IPS DF 6.9 (cell line): Measurements from ENCODE around the gene CEACAM1.
"Not testable (repeated sequence)": the region's sequence is repeated elsewhere in the genome, so short reads cannot be mapped to it uniquely, and the experiment has no call there.

Experiments
- DNase-seq: peaks from one replicate; pipeline ENCODE4 v3.0.0-alpha.2; 2013; ENCODE audit warnings: low read depth, low spot score
- H3K27ac ChIP-seq: one replicate; pipeline ENCODE4 v1.5.1; 2013; ENCODE audit warnings: low read length, control low read depth
- H3K27me3 ChIP-seq: 2 replicates; pipeline ENCODE4 v1.6.1; 2013; ENCODE audit warnings: mild to moderate bottlenecking, low read length; ENCODE audit not compliant: control insufficient read depth, insufficient read depth
- H3K36me3 ChIP-seq: 2 replicates; pipeline ENCODE4 v1.6.1; 2013; ENCODE audit warnings: low read length; ENCODE audit not compliant: control insufficient read depth, insufficient read depth
- H3K4me1 ChIP-seq: 2 replicates; pipeline ENCODE4 v1.6.1; 2013; ENCODE audit warnings: low read length; ENCODE audit not compliant: control insufficient read depth, insufficient read depth
- H3K4me3 ChIP-seq: 2 replicates; pipeline ENCODE4 v1.5.1; 2013; ENCODE audit warnings: mild to moderate bottlenecking, low read length
- H3K9me3 ChIP-seq: 2 replicates; pipeline ENCODE4 v1.6.1; 2013; ENCODE audit warnings: low read length, inconsistent platforms; ENCODE audit not compliant: control insufficient read depth, insufficient read depth
- WGBS: extraction: QIAGEN DNeasy Blood & Tissue Kit; methylation state at CpG from one replicate; pipeline ENCODE4 v1.1.7; 2013; ENCODE audit warnings: mixed read lengths, missing lambda C conversion rate; ENCODE audit not compliant: insufficient read length, insufficient coverage; 5-methylcytosine and 5-hydroxymethylcytosine counted together

CEACAM1 gene

GRCh38 chr19:42560731-42561130, 32.5 kb upstream of the CEACAM1 start:
- H3K4me1 ChIP-seq = 0 out of 2 replicates have a peak, but pooled peaks cover 3% of the 10 kb centered on the region
- no peak overlapping the region for H3K27ac ChIP-seq
- no peaks in the 10 kb centered on the region for H3K27me3 ChIP-seq
- no peaks in the 10 kb centered on the region for H3K9me3 ChIP-seq
- DNase-seq = no peak
- no peak overlapping the region for H3K4me3 ChIP-seq
- no CpG with 5 or more reads among the region's 4 CpGs for WGBS
- no peaks in the 10 kb centered on the region for H3K36me3 ChIP-seq

- Histone ChIP-seq H3K9me3 (no peaks in the 10 kb centered on the region), H3K4me1 (peaks cover 6% of the 10 kb centered on the region; the same call in 1 of the 2 replicates), H3K27ac (no peak overlapping the region), H3K27me3 (no peaks in the 10 kb centered on the region), H3K36me3 (no peaks in the 10 kb centered on the region), H3K4me3 (no peak overlapping the region)
- DNase-seq = no peak
- WGBS = no CpG with 5 or more reads among the region's 7 CpGs
Observed at GRCh38 chr19:42558450-42559150, 30.3 kb upstream of the CEACAM1 start.

GRCh38 chr19:42557386-42557871, 29.1 kb upstream of the CEACAM1 start:
- H3K27me3 ChIP-seq, H3K36me3 ChIP-seq, H3K9me3 ChIP-seq, H3K4me1 ChIP-seq, H3K27ac ChIP-seq, DNase-seq, H3K4me3 ChIP-seq: not testable (repeated sequence)
- no CpG with 5 or more reads among the region's 10 CpGs for WGBS

DNA sequence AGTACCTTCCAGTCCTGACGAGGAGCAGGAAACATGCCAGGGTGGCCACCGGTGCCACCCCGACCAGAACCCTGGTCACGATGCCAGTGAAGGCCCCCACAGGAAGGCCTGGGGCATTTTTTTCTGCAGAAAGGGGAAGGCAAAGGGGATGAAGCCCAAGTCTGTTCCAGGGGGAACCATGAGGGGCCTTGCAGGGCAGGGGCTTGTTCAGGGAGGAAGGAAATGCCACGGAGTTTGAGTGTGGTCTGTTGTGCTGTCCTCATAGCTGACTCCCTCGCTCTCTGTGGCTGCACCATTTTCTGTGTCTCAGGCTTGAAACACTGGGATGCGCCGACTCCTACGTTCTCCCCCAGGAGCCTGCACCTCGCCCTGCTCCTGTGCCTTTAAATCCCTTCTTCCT, 27.5 kb upstream of the CEACAM1 start:
- no peak overlapping the region for H3K27ac ChIP-seq
- H3K4me1 ChIP-seq = peaks cover 6% of the 10 kb centered on the region; the same call in 1 of the 2 replicates
- no peak for DNase-seq
- H3K4me3 ChIP-seq = no peak overlapping the region
- no CpG with 5 or more reads among the region's 10 CpGs for WGBS
- H3K9me3 ChIP-seq = no peaks in the 10 kb centered on the region
- no peaks in the 10 kb centered on the region for H3K27me3 ChIP-seq
- no peaks in the 10 kb centered on the region for H3K36me3 ChIP-seq

DNA sequence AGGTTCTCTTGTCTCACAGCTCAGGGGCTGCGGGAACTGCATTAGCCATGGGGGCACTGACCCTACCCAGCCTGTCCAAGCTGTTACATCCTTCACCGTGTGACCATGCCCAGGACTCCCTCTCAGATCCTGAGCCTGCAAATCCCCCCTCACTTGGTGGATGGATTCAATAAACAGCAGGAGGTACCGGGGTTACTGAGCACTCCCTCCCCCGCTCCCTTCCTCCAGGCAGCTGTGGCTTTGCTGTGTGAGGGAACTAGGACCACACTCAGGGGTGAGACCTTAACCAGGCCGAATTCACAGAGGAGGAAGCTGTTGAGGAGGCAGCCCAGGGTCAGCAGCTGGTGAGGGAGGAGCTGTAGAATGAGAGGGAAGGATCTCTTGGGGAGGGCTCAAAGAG, 27.0 kb upstream of the CEACAM1 start:
- Histone ChIP-seq H3K4me3 (no peak overlapping the region), H3K4me1 (peaks cover 6% of the 10 kb centered on the region; the same call in 1 of the 2 replicates), H3K27me3 (no peaks in the 10 kb centered on the region), H3K27ac (no peak overlapping the region), H3K36me3 (no peaks in the 10 kb centered on the region), H3K9me3 (0 out of 2 replicates have a peak, but pooled peaks cover under 1% of the 10 kb centered on the region)
- DNase-seq = no peak
- no CpG with 5 or more reads among the region's 5 CpGs for WGBS

- H3K36me3 ChIP-seq = no peaks in the 10 kb centered on the region
- no peak for DNase-seq
- H3K4me3 ChIP-seq = no peak overlapping the region
- H3K4me1 ChIP-seq = peaks cover 6% of the 10 kb centered on the region; the same call in 1 of the 2 replicates
- WGBS = no CpG with 5 or more reads among the region's 3 CpGs
- no peak overlapping the region for H3K27ac ChIP-seq
- H3K27me3 ChIP-seq = no peaks in the 10 kb centered on the region
- 0 out of 2 replicates have a peak, but pooled peaks cover 2% of the 10 kb centered on the region for H3K9me3 ChIP-seq
Observed at GRCh38 chr19:42554046-42554575, 25.8 kb upstream of the CEACAM1 start.

- Histone ChIP-seq H3K27me3 (no peaks in the 10 kb centered on the region), H3K36me3 (no peaks in the 10 kb centered on the region), H3K27ac (no peak overlapping the region), H3K4me1 (peaks cover 4% of the 10 kb centered on the region; the same call in 1 of the 2 replicates), H3K9me3 (0 out of 2 replicates have a peak, but pooled peaks cover 2% of the 10 kb centered on the region), H3K4me3 (no peak overlapping the region)
- no peak for DNase-seq
- no CpG with 5 or more reads among the region's 8 CpGs for WGBS
Observed at GRCh38 chr19:42553292-42554045, 25.2 kb upstream of the CEACAM1 start.

GRCh38 chr19:42552086-42553065, 24.1 kb upstream of the CEACAM1 start:
- Histone ChIP-seq H3K27me3 (no peaks in the 10 kb centered on the region), H3K4me1 (peaks cover 3% of the 10 kb centered on the region; the same call in 1 of the 2 replicates), H3K27ac (no peak overlapping the region), H3K36me3 (no peaks in the 10 kb centered on the region), H3K9me3 (0 out of 2 replicates have a peak, but pooled peaks cover 2% of the 10 kb centered on the region), H3K4me3 (no peak overlapping the region)
- WGBS = no CpG with 5 or more reads among the region's 8 CpGs
- no peak for DNase-seq

GRCh38 chr19:42550521-42550920, 22.2 kb upstream of the CEACAM1 start:
- H3K27me3 ChIP-seq, DNase-seq, H3K9me3 ChIP-seq, H3K36me3 ChIP-seq, H3K4me1 ChIP-seq, H3K27ac ChIP-seq, H3K4me3 ChIP-seq: not testable (repeated sequence)
- WGBS = no CpG with 5 or more reads among the region's 6 CpGs
